Stomach (tissue), 9 donors: ENCODE measurements around the gene CWH43. TPM values are rescaled to one million over a fixed set of nuclear protein-coding genes. Genes with fewer than 3 reads are reported as not detected.
A peak's percentile ranks its signal among the peaks of the same experiment; 100 is the strongest.

Source experiments
- DNase-seq, 2 donors: peaks; one replicate each; pipeline versions ENCODE4 v3.0.0 to v3.0.0-alpha.2; 2013 to 2019
- H3K27ac ChIP-seq, 5 donors: fragments of 200-600 bp in 4 of 5; sonication (generic) in 4 of 5; one replicate each; pipeline ENCODE4 v1.5.1; 2013 to 2019; ENCODE audit warnings: mild to moderate bottlenecking in 1 of 5, moderate library complexity in 1 of 5
- H3K27me3 ChIP-seq, 3 donors: fragments of 200-600 bp; sonication (generic); one replicate each; pipeline ENCODE4 v1.5.1; 2017 to 2019; ENCODE audit warnings: mixed run types in 1 of 3
- H3K36me3 ChIP-seq, 4 donors: fragments of 200-600 bp; sonication (generic); 1 replicate in 3 of 4; 2 replicates in 1 of 4; pipeline ENCODE4 v1.5.1; 2016 to 2019
- H3K4me1 ChIP-seq, 4 donors: fragments of 200-600 bp; sonication (generic); one replicate each; pipeline ENCODE4 v1.5.1; 2016 to 2019
- H3K4me3 ChIP-seq, 4 donors: fragments of 200-600 bp; sonication (generic) in 3 of 4; one replicate each; pipeline ENCODE4 v1.5.1; 2016 to 2019; ENCODE audit warnings: mild to moderate bottlenecking in 1 of 4
- H3K9me3 ChIP-seq, 4 donors: fragments of 200-600 bp; sonication (generic); one replicate each; pipeline ENCODE4 v1.5.1; 2016 to 2019
- EP300 ChIP-seq: sonication (generic); formaldehyde crosslinking; IDR thresholded peaks from one replicate; pipeline ENCODE4 v1.6.1; 2017; ENCODE audit warnings: antibody characterized with exemption
- POLR2A ChIP-seq, 4 donors: fragments of 450-650 bp; IDR thresholded peaks; one replicate each; pipeline ENCODE4 v1.6.1; 2016; ENCODE audit warnings: antibody characterized with exemption in 4 of 4, control low read depth in 2 of 4, mild to moderate bottlenecking in 1 of 4, moderate library complexity in 1 of 4
- POLR2AphosphoS5 ChIP-seq, 3 donors: sonication (generic); formaldehyde crosslinking; IDR thresholded peaks; one replicate each; pipeline ENCODE4 v1.6.1; 2016; ENCODE audit warnings: antibody characterized with exemption in 3 of 3
- WGBS, 5 donors: extraction: QIAGEN DNeasy Blood & Tissue Kit in 3 of 5; methylation state at CpG; one replicate each; pipeline versions ENCODE4 v1.1.5 to v1.1.7; 2013 to 2018; 5-methylcytosine and 5-hydroxymethylcytosine counted together
- intact Hi-C: fragments of 100-400 bp; cut with DNase I; formaldehyde crosslinking; loops from one replicate; pipeline ENCODE4 v1.15.1; 2023; ENCODE audit warnings: low total_unique reads
- polyA plus RNA-seq, 3 donors: library from polyadenylated mRNA; stranded (reverse); fragments of 200-250 nt; gene quantifications; one replicate each; pipeline ENCODE4 v1.2.3, GENCODE V29; 2013
- total RNA-seq, 5 donors: library from RNA; depleted of rRNA; stranded (reverse); fragments of >200 nt; gene quantifications; one replicate each; pipeline versions ENCODE4 v1.1.0 to v1.2.3, GENCODE V29; 2014 to 2016
- TF ChIP-seq, protein P1 (sequence below), 7 experiments: fragments of 450-650 bp in 4 of 7; fragments of 200-600 bp in 3 of 7; sonication (generic) in 3 of 7; IDR thresholded peaks; one replicate each; pipeline ENCODE4 v1.5.1; 2016 to 2019; ENCODE audit warnings: antibody characterized with exemption in 7 of 7, control low read depth in 2 of 7, mild to moderate bottlenecking in 1 of 7
- donor health status: healthy with polysubstance abuse.
- donor health status: Bipolar disorder and iron deficiency.
- donor health status: healthy.

The CWH43 gene
- total and polyA plus RNA-seq, 8 donors = 0.50 to 48.1 (median 2.8) TPM; not detected in 1

DNA sequence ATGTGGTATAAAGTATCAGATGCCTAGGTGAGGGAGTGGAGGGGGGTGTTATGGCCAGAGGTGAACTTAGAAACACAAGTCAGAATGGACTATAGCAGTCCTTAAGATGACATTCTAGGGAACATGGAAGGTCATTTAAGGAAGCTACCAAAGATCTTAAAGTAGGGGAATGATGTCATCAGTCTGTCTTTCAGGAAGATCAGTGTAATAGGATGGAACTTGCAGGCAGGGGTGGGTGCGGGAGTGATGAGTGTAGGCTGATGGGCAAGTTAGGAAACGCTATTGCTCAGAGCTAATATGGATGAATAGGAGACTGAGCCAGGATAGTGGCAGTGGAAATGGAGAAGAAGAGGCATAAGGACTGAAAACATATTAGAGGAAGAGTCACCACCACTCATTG, 27.5 kb upstream of the CWH43 start:
- intact Hi-C loops = no loop called here
- Histone ChIP-seq H3K27me3 (no peaks in the 10 kb centered on the region), H3K9me3 (no peaks in the 10 kb centered on the region), H3K4me1 (peaks cover 0 to 24% (median 3%) of the 10 kb centered on the region in 4 donors), H3K36me3 (no peaks in the 10 kb centered on the region), H3K27ac (no peak overlapping the region), H3K4me3 (no peak overlapping the region)
- no peak for DNase-seq
- TF ChIP-seq POLR2A (IDR thresholded peaks at IDR 0.05) = no peak
- TF ChIP-seq, protein P1, sequence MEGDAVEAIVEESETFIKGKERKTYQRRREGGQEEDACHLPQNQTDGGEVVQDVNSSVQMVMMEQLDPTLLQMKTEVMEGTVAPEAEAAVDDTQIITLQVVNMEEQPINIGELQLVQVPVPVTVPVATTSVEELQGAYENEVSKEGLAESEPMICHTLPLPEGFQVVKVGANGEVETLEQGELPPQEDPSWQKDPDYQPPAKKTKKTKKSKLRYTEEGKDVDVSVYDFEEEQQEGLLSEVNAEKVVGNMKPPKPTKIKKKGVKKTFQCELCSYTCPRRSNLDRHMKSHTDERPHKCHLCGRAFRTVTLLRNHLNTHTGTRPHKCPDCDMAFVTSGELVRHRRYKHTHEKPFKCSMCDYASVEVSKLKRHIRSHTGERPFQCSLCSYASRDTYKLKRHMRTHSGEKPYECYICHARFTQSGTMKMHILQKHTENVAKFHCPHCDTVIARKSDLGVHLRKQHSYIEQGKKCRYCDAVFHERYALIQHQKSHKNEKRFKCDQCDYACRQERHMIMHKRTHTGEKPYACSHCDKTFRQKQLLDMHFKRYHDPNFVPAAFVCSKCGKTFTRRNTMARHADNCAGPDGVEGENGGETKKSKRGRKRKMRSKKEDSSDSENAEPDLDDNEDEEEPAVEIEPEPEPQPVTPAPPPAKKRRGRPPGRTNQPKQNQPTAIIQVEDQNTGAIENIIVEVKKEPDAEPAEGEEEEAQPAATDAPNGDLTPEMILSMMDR (IDR thresholded peaks at IDR 0.05) = no peak
- TF ChIP-seq POLR2AphosphoS5 (IDR thresholded peaks at IDR 0.05) = no peak
- TF ChIP-seq EP300 = no peak
- WGBS, 5 donors = 88 to 97% (median 92%) methylated on average over 2 of the region's 2 CpGs

GRCh38 chr4:48960988-48961635, 25.0 kb upstream of the CWH43 start:
- peak in 1 of 2 donors; percentile 5 for DNase-seq
- intact Hi-C loops = loop anchor here (5.0 kb wide), 1 partner anchor 384 kb away; no protein-coding TSS in a partner anchor
- Histone ChIP-seq H3K4me1 (peaks cover 0 to 13% (median 3%) of the 10 kb centered on the region in 4 donors), H3K36me3 (no peaks in the 10 kb centered on the region), H3K4me3 (no peak overlapping the region), H3K27me3 (no peaks in the 10 kb centered on the region), H3K9me3 (no peaks in the 10 kb centered on the region), H3K27ac (no peak overlapping the region)
- WGBS, 5 donors = 35 to 69% (median 49%) methylated on average over 3 of the region's 3 CpGs
- TF ChIP-seq, protein P1 (IDR thresholded peaks at IDR 0.05) = no peak
- TF ChIP-seq POLR2AphosphoS5 (IDR thresholded peaks at IDR 0.05) = no peak
- no peak for TF ChIP-seq EP300
- TF ChIP-seq POLR2A (IDR thresholded peaks at IDR 0.05) = no peak

DNA sequence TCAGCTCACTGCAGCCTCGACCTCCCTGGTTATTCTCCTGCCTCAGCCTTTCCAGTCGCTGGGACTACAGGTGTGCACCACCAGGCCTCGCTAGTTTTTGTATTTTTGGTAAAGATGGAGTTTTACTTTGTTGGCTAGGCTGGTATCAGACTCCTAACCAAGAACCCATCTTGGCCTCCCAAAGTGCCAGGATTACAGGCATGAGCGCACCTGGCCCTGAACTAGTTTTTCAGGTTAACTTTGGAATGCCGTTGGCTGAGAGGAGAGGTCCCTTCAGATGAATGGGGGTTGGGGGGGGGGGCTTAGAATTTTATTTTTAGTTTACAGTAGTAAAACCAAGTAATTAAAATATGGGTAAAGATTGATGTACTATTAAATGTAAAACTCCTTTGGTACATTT, 23.4 kb upstream of the CWH43 start:
- H3K4me1 ChIP-seq = peaks cover 0 to 13% (median 1%) of the 10 kb centered on the region in 4 donors
- TF ChIP-seq, protein P1 (IDR thresholded peaks at IDR 0.05) = no peak
- TF ChIP-seq POLR2A (IDR thresholded peaks at IDR 0.05) (no peak), EP300 (no peak), POLR2AphosphoS5 (IDR thresholded peaks at IDR 0.05) (no peak)
- no peak for DNase-seq
- no peak overlapping the region for H3K4me3 ChIP-seq
- intact Hi-C loops = loop anchor here (5.0 kb wide), 1 partner anchor 385 kb away; no protein-coding TSS in a partner anchor
- no peaks in the 10 kb centered on the region for H3K36me3 ChIP-seq
- no peaks in the 10 kb centered on the region for H3K27me3 ChIP-seq
- H3K9me3 ChIP-seq = no peaks in the 10 kb centered on the region
- H3K27ac ChIP-seq = no peak overlapping the region
- WGBS, 5 donors = 70 to 79% (median 78%) methylated on average over 5 of the region's 5 CpGs

DNA sequence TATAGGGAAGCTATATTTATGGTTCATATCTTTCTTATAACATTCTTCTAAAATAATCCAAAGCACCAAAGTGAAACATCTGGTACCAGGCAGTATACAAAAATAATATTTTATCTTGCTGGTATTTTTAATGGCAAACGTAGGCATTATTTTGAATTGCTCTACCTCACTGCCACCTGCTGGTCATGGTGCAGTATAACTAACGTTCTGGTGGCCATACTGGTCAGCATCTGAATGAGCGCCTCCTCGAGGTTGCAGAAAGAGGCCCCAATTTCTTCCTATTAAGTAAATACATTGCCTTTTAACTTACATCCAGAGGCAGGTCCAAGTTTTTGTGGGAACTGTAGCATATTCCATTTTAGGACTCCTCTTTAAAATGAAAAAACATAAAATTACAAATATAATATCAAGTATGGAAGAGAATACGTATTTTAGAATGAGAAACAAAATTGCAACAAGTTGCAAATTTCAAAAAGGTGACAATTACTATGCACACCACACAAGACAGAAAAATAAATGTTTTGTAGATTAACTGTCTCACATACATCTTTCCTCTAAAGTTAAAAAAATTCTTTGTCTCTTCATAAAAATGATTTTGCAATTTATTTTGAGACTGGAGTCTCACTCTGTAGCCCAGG, 22.9 kb upstream of the CWH43 start:
- H3K27ac ChIP-seq = no peak overlapping the region
- intact Hi-C loops = loop anchor here (5.0 kb wide), 1 partner anchor 386 kb away; no protein-coding TSS in a partner anchor
- no peak overlapping the region for H3K4me3 ChIP-seq
- DNase-seq = peak; percentile 74 to 94
- H3K9me3 ChIP-seq = no peaks in the 10 kb centered on the region
- WGBS, 5 donors = 14 to 18% (median 16%) methylated on average over 5 of the region's 5 CpGs
- TF ChIP-seq POLR2A (IDR thresholded peaks at IDR 0.05) = no peak
- TF ChIP-seq EP300 = no peak
- TF ChIP-seq POLR2AphosphoS5 (IDR thresholded peaks at IDR 0.05) = peak in 1 of 3 donors; percentile 76
- TF ChIP-seq, protein P1 (IDR thresholded peaks at IDR 0.05) = peak in 5 of 7 experiments; percentile 87 to 95 (median 93)
- H3K4me1 ChIP-seq = peaks cover 0 to 13% (median 0%) of the 10 kb centered on the region in 4 donors
- no peaks in the 10 kb centered on the region for H3K36me3 ChIP-seq
- no peaks in the 10 kb centered on the region for H3K27me3 ChIP-seq
